Endothelial cell of umbilical vein (primary cell): ENCODE data around the gene MED19.

ENCODE experiments used
- EZH2 ChIP-seq: IDR thresholded peaks from 2 replicates; pipeline ENCODE4 v1.6.1; 2012; ENCODE audit warnings: borderline replicate concordance, low read depth, mild to moderate bottlenecking, moderate library complexity, low read length, inconsistent platforms; ENCODE audit not compliant: severe bottlenecking
- FOS ChIP-seq: IDR thresholded peaks from 2 replicates; pipeline ENCODE4 v1.6.1; 2011; ENCODE audit warnings: mild to moderate bottlenecking, low read length, moderate library complexity, borderline replicate concordance; ENCODE audit not compliant: insufficient read depth
- GATA2 ChIP-seq: IDR thresholded peaks from 2 replicates; pipeline ENCODE4 v1.7.0; 2011; ENCODE audit warnings: low read depth, mild to moderate bottlenecking, moderate library complexity, mixed read lengths, low read length; ENCODE audit not compliant: insufficient read length, insufficient read depth
- JUN ChIP-seq: IDR thresholded peaks from 2 replicates; pipeline ENCODE4 v1.6.1; 2011; ENCODE audit warnings: borderline replicate concordance, low read depth; ENCODE audit not compliant: insufficient read length, insufficient read depth
- MYC ChIP-seq: IDR thresholded peaks from one replicate; pipeline ENCODE4 v1.6.1; 2011; ENCODE audit warnings: mild to moderate bottlenecking, low read depth, low read length
- POLR2A ChIP-seq: IDR thresholded peaks from 2 replicates; pipeline ENCODE4 v1.6.1; 2012; ENCODE audit warnings: low read depth, mild to moderate bottlenecking, control low read depth, low read length
- POLR2AphosphoS5 ChIP-seq: IDR thresholded peaks from 2 replicates; pipeline ENCODE4 v1.6.1; 2012; ENCODE audit warnings: low read depth, mild to moderate bottlenecking, control low read depth, low read length, moderate library complexity; ENCODE audit not compliant: insufficient read depth
- TF ChIP-seq, protein P1 (sequence below), 2 donors: IDR thresholded peaks; 1 replicate in 1 of 2; 2 replicates in 1 of 2; pipeline ENCODE4 v1.5.1; 2011; ENCODE audit warnings: low read length in 2 of 2, mild to moderate bottlenecking in 2 of 2, moderate library complexity in 2 of 2, control low read depth in 1 of 2, inconsistent platforms in 1 of 2, low read depth in 1 of 2; ENCODE audit not compliant: insufficient read depth in 1 of 2; ENCODE audit errors: extremely low read depth in 1 of 2
- TF ChIP-seq, protein P2 (sequence below): IDR thresholded peaks from 2 replicates; pipeline ENCODE4 v1.6.1; 2011; ENCODE audit not compliant: insufficient read depth, insufficient read length

DNA sequence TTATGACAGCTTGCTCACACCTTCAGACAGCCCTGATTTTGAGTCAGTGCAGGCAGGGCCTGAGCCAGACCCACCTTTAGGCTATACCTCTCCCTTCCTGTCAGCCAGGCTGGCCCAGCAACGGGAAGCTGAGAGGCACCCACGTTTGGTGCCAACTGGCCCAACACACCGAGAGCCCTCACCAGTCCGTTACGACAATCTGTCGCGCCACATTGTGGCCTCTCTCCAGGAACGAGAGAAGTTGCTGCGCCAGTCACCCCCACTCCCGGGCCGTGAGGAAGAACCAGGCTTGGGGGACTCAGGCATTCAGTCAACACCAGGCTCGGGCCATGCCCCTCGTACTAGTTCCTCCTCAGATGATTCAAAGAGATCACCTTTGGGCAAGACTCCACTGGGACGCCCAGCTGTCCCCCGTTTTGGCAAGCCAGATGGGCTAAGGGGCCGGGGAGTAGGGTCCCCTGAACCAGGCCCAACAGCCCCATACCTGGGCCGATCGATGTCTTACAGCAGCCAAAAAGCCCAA, 13.1 kb downstream of the MED19 start:
- TF ChIP-seq POLR2AphosphoS5 (no peak), FOS (no peak), EZH2 (no peak), POLR2A (no peak), MYC (no peak), JUN (no peak), GATA2 (no peak)
- TF ChIP-seq, protein P1, sequence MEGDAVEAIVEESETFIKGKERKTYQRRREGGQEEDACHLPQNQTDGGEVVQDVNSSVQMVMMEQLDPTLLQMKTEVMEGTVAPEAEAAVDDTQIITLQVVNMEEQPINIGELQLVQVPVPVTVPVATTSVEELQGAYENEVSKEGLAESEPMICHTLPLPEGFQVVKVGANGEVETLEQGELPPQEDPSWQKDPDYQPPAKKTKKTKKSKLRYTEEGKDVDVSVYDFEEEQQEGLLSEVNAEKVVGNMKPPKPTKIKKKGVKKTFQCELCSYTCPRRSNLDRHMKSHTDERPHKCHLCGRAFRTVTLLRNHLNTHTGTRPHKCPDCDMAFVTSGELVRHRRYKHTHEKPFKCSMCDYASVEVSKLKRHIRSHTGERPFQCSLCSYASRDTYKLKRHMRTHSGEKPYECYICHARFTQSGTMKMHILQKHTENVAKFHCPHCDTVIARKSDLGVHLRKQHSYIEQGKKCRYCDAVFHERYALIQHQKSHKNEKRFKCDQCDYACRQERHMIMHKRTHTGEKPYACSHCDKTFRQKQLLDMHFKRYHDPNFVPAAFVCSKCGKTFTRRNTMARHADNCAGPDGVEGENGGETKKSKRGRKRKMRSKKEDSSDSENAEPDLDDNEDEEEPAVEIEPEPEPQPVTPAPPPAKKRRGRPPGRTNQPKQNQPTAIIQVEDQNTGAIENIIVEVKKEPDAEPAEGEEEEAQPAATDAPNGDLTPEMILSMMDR (IDR thresholded peaks at IDR 0.05; ENCODE audit: extremely low read depth in 1 of 2, insufficient read depth in 1 of 2, low read depth in 1 of 2, low read length in 2 of 2): no peak
- TF ChIP-seq, protein P2, sequence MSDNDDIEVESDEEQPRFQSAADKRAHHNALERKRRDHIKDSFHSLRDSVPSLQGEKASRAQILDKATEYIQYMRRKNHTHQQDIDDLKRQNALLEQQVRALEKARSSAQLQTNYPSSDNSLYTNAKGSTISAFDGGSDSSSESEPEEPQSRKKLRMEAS: no peak
